Activated naive CD4-positive, alpha-beta T cell treated with anti-CD3 and anti-CD28 coated beads, Interleukin-2, amount 50 U/mL, for 72 hours (primary cell): Measurements from ENCODE around the gene MYO7B. TPM values are rescaled to one million over a fixed set of nuclear protein-coding genes. Genes with fewer than 3 reads are reported as not detected.
"Not testable (repeated sequence)": the region's sequence is repeated elsewhere in the genome, so short reads cannot be mapped to it uniquely, and the experiment has no call there.

Experiments used
- ATAC-seq, 2 donors: fragments of 150-1000 bp; cut with Tn5 transposase; 2 replicates each; pipeline ENCODE4 v1.10.0; 2021; ENCODE audit warnings: mild to moderate bottlenecking in 2 of 2, moderate library complexity in 2 of 2
- DNase-seq, 2 donors: peaks; one replicate each; pipeline ENCODE4 v3.0.0; 2021 to 2022; ENCODE audit warnings: low spot score in 2 of 2
- H3K27ac Mint-ChIP-seq, 2 donors: one replicate each; pipeline ENCODE4 v1.8.0; 2022; ENCODE audit warnings: mild to moderate bottlenecking in 2 of 2, mixed read lengths in 2 of 2
- H3K36me3 Mint-ChIP-seq, 2 donors: one replicate each; pipeline ENCODE4 v1.8.0; 2022; ENCODE audit warnings: mixed read lengths in 2 of 2
- H3K9me3 Mint-ChIP-seq, 2 donors: one replicate each; pipeline ENCODE4 v1.8.0; 2022; ENCODE audit warnings: mixed read lengths in 2 of 2
- total RNA-seq, 2 donors: library from RNA; stranded (reverse); gene quantifications; one replicate each; pipeline ENCODE4 v1.2.3, GENCODE V29; 2022

MYO7B gene
- total RNA-seq, 2 donors from 2014 or later = 0.64 to 1.9 TPM

DNA sequence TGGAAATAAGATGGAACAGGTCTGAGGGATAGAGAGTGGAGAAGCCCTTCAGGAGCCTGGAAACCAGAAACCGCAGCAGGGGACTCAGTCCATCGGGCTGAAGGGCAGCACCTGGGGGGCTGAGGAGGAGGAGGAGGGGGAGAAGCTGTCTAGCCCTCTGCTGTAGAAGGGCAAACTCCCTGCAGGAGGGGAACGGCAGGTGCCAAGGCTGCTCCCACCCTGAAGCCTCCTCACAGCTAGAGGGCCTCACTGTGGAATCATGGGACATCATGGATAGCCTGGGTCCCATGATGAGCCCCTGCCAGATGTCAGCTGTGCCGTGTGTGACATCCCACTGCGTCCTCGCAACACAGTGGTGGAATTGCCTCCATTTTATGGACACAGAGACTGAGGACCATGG lies 435 bp downstream of the MYO7B start:
- Mint-ChIP-seq H3K9me3 (no peaks in the 10 kb centered on the region), H3K36me3 (no peaks in the 10 kb centered on the region), H3K27ac (no peak overlapping the region)
- no peak for DNase-seq
- no peak for ATAC-seq

DNA sequence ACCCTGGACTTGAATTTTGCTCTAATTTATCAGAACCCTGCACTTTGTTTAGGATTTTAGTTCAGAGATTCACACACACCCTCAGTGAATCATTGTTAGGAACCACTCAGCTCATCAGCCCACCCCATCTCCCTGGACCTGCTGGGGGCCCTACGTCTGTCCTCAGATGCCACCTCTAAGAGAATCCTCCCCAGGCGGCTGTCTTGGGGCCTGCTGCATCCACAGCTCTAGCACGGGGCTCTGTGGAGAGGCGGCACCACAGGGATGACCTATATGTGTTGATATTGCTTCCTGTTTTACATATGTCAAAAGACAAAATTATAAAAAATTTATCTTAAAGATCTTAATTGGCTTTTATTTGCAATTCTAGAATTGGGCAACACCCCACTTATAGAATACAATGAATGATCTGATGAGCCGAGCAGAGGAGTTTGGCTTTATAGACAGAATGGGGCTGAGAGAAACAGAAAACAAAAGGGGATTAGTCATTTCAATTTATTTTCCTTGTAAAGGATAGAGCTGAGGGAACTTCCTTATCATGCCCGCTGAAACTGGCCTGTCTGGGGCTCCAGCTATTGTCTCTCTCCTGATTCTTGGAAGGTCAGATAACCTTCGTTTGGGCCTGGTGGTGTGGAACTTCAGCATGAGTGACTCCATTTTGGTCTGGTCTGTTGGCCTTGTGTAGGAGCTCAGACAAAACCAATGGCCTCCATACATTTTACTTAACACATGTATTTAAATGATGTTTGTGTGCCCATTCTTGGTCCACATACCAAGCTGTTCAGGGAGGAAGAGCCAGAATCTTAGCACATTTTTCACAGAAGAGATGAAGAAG lies 1.4 kb downstream of the MYO7B start:
- Mint-ChIP-seq H3K27ac (no peak overlapping the region), H3K36me3 (no peaks in the 10 kb centered on the region), H3K9me3 (no peaks in the 10 kb centered on the region)
- DNase-seq (no peak), ATAC-seq (no peak)

DNA sequence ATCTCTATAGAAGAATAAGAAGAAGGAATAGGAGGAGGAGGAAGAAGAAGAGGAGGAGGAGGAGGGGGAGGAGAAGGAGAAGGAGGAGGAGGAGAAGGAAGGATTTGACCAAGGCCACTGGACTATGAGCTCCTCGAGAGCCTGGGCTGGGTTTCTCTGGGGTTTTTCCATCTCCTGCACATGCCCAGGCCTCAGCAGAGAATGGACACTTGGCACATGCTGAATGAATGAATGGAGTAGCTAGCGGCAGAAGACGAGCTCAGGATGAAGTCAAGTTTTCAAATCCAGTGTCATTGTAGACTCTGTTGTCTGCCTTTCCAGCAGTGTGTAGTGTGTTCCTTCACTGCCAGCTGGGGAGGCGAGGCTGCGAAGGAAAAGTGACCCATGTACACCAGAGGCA lies 2.2 kb downstream of the MYO7B start:
- Mint-ChIP-seq H3K27ac (no peak overlapping the region), H3K36me3 (no peaks in the 10 kb centered on the region), H3K9me3 (no peaks in the 10 kb centered on the region)
- ATAC-seq = no peak
- DNase-seq = no peak

DNA sequence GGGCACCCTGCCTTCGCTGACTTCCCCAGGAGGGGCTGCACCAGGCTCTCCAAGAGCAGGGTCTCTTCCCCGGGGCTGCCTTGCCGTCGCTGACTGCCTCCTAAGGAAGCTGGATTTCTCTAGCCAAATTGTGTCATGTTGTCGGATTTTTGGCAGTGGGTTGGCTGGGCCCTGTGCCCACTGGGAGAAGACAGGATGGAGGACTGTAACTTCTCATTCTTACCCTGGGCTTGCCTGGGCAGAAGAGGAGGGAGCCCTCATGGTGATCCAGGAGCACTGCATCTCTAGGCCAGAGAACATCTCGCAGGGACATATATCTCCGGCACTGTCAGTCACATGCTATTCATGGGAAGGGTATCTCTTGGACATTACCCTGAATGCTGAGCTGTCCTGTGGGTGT lies 6.3 kb downstream of the MYO7B start:
- Mint-ChIP-seq H3K9me3 (peaks cover 0 to under 1% of the 10 kb centered on the region in 2 donors), H3K36me3 (no peaks in the 10 kb centered on the region), H3K27ac (no peak overlapping the region)
- DNase-seq = no peak
- ATAC-seq = no peak

DNA sequence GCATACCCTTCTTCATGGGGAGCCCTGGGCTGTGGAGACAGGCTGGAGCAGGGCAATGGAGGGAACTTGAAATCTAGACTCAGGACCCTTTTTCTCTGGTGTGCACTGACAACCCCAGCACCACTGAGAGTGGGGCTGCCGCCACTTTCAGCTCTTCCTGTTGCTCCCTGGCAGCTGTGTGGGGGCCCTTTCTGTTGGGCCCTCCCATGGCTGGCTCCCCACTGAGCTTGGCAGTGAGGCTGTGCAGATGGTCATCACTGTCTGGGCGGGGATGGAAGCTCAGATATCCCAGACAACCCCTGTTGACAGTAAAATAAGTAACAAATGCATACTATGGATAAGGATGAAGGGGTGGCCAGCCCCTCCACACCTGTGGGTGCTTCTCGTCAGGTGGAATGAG lies 6.7 kb downstream of the MYO7B start:
- no peaks in the 10 kb centered on the region for H3K36me3 Mint-ChIP-seq
- ATAC-seq (no peak), DNase-seq (no peak)
- no peak overlapping the region for H3K27ac Mint-ChIP-seq
- peaks cover 0 to 3% of the 10 kb centered on the region in 2 donors for H3K9me3 Mint-ChIP-seq

DNA sequence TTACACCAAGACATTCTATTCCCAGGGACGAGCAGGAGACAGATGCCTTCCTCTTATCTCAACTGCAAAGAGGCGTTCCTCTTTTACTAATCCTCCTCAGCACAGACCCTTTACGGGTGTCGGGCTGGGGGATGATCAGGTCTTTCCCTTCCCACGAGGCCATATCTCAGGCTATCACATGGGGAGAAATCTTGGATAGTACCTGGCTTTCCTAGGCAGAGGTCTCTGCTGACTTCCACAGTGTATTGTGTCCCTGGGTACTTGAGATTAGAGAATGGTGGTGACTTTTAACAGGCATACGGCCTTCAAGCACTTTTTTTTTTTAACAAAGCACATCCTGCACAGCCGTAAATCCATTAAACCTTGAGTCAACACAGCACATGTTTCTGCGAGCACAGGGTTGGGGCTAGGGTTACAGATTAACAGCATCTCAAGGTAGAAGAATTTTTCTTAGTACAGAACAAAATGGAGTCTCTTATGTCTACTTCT lies 7.6 kb downstream of the MYO7B start:
- H3K36me3 Mint-ChIP-seq, H3K27ac Mint-ChIP-seq, ATAC-seq, H3K9me3 Mint-ChIP-seq, DNase-seq: not testable (repeated sequence)

DNA sequence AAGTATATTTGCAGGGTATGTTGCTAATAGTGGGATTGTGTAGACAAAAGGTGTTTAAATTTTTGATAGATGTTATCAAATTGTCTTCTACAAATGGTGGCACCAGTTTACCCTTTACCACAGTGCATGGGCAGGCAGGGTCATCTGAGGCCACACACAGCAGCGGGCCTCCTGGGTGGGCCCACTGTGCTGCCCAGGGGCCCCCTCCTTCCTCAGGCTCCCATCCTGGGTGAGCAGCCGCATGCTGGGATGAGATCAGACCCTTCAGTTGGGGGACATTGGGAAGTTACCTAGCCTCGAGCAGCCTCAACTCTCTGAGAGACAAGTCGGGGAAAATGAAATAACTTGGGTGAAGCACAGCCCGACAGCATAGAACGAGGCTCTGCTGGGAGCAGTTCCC lies 9.7 kb downstream of the MYO7B start:
- DNase-seq (no peak), ATAC-seq (no peak)
- peaks cover 0 to 3% of the 10 kb centered on the region in 2 donors for H3K9me3 Mint-ChIP-seq
- no peak overlapping the region for H3K27ac Mint-ChIP-seq
- no peaks in the 10 kb centered on the region for H3K36me3 Mint-ChIP-seq

DNA sequence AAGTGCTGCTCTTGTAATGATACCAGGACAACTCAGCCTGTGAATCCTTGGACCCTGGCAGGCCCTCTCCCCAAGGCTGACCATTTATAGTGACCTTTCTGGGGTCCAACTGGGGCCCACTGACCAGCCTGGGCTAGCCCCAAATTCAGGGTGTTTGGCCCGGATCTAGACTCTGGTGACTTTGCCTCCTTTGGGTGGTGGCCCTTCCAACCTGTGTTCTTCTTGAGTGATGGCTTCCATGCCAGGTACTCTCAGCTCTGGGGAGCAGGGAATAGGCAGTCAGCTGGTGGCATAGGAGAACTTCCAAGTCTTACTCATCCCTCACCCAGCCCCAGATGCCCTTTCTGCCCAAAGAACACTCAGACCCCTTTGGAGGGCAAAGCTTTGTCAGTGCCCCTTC lies 10.3 kb downstream of the MYO7B start:
- no peaks in the 10 kb centered on the region for H3K36me3 Mint-ChIP-seq
- peaks cover 0 to 3% of the 10 kb centered on the region in 2 donors for H3K9me3 Mint-ChIP-seq
- ATAC-seq = no peak
- DNase-seq = no peak
- H3K27ac Mint-ChIP-seq = no peak overlapping the region

DNA sequence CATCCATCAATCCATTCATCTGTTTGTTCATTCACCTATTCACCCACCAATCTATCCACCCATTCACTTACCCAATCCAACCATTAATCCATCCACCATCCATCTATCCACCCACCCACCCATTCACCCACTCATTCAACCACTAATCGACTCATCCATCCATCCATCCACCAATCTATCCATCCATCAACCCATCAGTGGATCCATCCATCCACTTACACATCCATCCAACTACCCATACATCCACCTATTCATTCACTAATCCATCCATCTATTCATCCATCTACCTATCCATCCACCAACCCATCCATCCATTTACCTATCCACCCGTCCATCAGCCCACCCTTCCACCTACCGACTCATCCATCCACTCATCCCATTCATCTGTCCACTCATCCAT lies 11.3 kb downstream of the MYO7B start:
- ATAC-seq (no peak), DNase-seq (no peak)
- peaks cover 0 to 3% of the 10 kb centered on the region in 2 donors for H3K9me3 Mint-ChIP-seq
- H3K36me3 Mint-ChIP-seq = no peaks in the 10 kb centered on the region
- no peak overlapping the region for H3K27ac Mint-ChIP-seq

DNA sequence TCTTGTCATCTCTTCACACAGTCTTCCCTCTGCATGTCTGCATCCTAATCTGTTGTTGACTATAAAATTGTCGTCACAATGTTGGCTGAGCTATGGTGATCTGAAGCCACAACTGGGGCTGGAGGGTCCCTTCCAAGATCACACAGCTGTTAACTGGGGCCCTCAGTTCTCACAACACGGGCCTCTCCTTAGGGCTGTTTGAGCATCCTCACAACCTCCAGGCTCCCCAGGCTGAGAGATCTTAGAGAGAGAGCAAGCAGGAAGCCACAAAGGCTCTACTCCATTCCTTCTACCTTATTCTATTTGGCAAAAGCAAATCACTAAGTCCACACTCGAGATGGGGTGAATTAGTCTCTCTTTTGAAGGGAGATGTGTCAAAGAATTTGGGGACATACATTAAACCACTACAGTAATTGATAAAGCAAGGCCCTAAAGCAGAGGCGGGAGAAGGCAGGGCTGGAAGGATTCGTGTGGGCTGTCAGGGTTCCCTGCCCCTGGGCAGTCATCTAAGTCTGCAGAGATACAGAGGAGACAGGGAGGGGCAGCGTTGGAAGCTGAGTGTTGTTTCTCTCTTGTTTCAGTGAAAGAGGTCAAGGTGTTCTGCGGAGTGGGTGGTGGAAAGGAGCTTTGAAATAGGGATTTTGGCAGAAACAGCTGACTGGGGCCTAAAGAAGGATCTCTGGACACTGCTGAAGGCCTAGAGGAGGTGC lies 15.9 kb downstream of the MYO7B start:
- Mint-ChIP-seq H3K9me3 (peaks cover 0 to 3% of the 10 kb centered on the region in 2 donors), H3K36me3 (no peaks in the 10 kb centered on the region), H3K27ac (no peak overlapping the region)
- ATAC-seq = no peak
- DNase-seq = no peak

DNA sequence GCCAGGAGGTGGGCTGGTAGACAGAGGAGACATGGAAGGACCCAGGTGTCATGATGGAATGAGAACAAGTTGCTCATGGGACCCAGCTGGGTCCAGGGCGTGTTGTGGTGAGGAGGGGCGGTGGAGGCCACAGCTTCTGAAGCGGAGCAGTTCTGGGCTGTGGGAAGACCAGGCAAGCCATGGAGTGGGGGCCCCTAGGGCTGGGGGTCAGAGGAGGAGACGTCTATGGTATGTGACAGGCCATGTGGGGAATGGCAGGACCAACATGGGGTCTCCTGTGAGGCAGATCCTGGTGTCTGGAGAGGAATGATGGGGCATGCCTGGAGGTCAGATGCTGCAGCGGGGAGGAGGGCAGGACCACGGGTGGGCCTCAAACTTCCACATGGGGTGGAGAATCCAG lies 16.9 kb downstream of the MYO7B start:
- peaks cover 0 to 7% of the 10 kb centered on the region in 2 donors for H3K36me3 Mint-ChIP-seq
- ATAC-seq (no peak), DNase-seq (no peak)
- no peak overlapping the region for H3K27ac Mint-ChIP-seq
- H3K9me3 Mint-ChIP-seq = peaks cover 8 to 9% of the 10 kb centered on the region in 2 donors

DNA sequence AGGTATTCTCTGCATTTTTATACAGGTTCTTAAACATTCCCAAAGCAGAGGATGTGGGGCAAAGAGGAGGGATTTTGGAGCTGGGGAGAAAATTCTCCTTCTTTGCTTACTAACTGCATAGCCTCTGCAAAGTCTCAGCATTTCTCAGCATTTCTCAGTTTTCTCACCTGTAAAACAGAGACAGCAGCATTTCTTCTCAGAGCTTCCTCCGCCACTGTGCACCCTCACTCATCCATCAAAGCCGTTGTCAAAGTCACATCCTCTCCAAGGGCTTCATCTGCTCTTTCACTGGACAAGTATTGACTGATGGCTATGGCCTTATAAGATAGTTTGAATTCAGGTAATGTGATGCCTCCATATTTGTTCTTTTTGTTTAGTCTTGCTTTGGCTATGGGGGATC lies 17.4 kb downstream of the MYO7B start:
- H3K9me3 Mint-ChIP-seq = peaks cover 8 to 14% of the 10 kb centered on the region in 2 donors
- peaks cover 0 to 12% of the 10 kb centered on the region in 2 donors for H3K36me3 Mint-ChIP-seq
- no peak for DNase-seq
- ATAC-seq = no peak
- H3K27ac Mint-ChIP-seq = no peak overlapping the region

DNA sequence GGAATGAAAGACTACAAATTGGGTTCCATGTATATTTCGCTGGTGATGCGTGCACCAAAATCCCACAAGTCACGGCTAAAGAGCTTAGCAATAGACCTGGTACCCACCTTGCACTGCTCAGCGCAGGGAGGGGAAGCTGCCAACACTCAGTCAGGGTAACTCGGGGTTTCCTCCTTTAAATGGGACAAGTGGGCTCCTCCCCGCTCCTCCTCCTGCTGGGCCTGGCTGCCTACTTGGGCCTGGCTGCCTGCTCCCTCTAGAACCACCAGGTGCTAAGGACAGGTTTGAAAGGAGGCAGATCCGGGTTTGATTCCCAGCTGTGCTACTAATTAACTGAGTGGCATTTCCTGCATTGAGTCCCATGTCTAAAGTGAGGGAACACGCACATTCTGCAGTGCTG lies 23.4 kb downstream of the MYO7B start:
- Mint-ChIP-seq H3K9me3 (peaks cover 8 to 14% of the 10 kb centered on the region in 2 donors), H3K27ac (no peak overlapping the region), H3K36me3 (peaks cover 7 to 18% of the 10 kb centered on the region in 2 donors)
- ATAC-seq = no peak
- no peak for DNase-seq

DNA sequence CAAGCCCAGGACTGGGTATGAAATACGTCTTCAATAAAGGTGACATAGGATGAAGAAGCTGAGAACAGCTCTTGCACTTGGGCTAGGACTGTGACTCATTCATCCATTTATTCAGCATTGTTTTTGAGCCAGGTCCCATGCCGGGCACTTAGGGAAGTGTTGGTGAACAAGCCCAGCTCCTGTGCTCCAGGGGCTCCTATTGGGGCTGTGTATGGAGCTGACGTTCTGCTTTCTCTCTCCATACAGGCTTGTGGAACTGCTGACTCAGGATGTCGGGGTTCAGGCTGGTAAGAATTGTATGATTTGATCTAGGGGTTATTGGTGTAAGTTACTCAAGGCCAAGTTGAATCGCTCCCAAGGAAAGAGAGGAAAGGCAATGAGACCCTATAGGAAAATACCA lies 24.0 kb downstream of the MYO7B start:
- peaks cover 8 to 14% of the 10 kb centered on the region in 2 donors for H3K9me3 Mint-ChIP-seq
- ATAC-seq = no peak

DNA sequence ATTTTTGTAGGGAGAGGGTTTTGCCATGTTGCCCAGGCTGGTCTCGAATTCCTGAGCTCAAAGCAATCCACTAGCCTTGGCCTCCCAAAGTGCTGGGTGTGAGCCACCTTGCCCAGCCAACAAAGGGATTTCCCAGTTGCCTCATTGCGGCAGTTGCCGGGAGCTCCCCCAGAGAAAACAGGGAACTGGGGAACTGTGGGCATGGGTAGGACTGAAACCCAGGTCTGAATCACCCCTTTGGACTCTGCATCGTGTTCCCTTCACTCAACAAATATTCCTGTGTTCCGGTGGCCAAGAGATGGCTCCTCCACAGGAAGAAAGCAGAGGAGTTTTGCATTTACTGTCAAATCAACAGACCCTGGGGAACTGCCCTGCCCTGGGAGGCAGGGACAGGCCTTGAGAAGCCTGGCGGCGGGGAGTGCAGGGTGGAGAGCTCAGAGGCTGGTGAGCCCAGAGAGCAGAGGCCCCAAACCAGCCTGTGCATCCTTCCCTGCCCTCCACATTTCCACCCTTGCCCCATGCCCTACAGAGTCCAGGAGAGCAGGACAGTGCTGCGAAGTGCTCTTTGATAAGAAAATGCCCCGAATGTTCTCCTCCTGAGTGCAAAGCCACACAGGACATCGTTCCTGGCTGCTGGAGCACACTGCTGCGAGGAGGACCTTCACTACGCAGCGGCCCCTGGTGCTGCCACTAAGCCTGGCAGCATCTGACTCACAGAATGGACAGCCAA lies 24.9 kb downstream of the MYO7B start:
- DNase-seq (no peak), ATAC-seq (no peak)
- no peak overlapping the region for H3K27ac Mint-ChIP-seq
- H3K9me3 Mint-ChIP-seq = peaks cover 8 to 14% of the 10 kb centered on the region in 2 donors
- H3K36me3 Mint-ChIP-seq = peaks cover 7 to 18% of the 10 kb centered on the region in 2 donors

More for the DNA sequence above, 24.0 kb downstream of the MYO7B start:
- no peak for DNase-seq
- Mint-ChIP-seq H3K36me3 (peaks cover 7 to 18% of the 10 kb centered on the region in 2 donors), H3K27ac (no peak overlapping the region)

DNA sequence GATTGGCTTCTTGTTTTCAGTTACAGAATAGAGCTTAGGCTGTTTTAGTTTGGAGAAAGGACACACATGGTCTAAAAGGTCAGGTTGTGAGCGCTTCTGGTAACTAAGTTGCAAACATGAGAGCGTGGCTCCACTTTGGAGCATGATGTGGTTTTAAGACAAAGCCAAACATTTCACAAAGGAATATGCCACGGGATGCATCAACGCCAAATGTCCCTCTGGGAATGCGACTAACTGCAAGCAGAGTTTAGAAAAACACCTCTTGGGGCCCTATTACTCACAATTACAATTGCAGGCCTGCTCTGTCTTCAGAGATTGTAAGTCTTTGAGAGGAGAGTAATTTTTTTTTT lies 25.4 kb downstream of the MYO7B start:
- ATAC-seq (no peak), DNase-seq (no peak)
- no peak overlapping the region for H3K27ac Mint-ChIP-seq
- peaks cover 8 to 14% of the 10 kb centered on the region in 2 donors for H3K9me3 Mint-ChIP-seq
- H3K36me3 Mint-ChIP-seq = peaks cover 7 to 18% of the 10 kb centered on the region in 2 donors

DNA sequence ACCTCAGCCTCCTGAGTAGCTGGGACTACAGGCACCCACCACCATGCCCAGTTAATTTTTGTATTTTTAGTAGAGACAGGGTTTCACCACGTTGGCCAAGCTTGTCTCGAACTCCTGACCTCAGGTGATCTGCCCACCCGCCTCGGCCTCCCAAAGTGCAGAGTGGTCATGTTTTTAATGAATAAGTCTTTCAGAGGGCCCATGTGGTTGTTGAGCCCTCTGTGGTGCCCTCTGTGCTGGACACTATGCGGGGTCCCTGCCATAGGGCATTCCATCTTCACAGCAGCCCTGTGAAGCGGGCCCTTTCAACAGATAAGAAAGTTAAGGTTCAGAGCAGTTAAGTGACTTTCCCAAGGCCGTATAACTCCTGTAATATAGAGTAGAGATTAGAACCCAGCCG lies 25.9 kb downstream of the MYO7B start:
- H3K9me3 Mint-ChIP-seq = peaks cover 8 to 14% of the 10 kb centered on the region in 2 donors
- H3K27ac Mint-ChIP-seq = no peak overlapping the region
- DNase-seq = no peak
- H3K36me3 Mint-ChIP-seq = peaks cover 7 to 18% of the 10 kb centered on the region in 2 donors
- ATAC-seq = no peak
